SK-N-SH treated with all-trans-retinoic acid at 6 μM for 48 hours (cell line): ENCODE measurements around the gene IDI2.

Experiments
- ATAC-seq: fragments of 200-7000 bp; cut with Tn5 transposase; 3 replicates; pipeline ENCODE4 v1.9.1; 2020; ENCODE audit warnings: mild to moderate bottlenecking, moderate library complexity
- ARNTL ChIP-seq: fragments of 450-650 bp; formaldehyde crosslinking; IDR thresholded peaks from 2 replicates; pipeline ENCODE4 v1.5.0; 2020; ENCODE audit warnings: low read depth, mild to moderate bottlenecking, moderate library complexity, borderline replicate concordance
- BACH2 ChIP-seq: fragments of 250-450 bp; sonication (Bioruptor Pico); IDR thresholded peaks from 2 replicates; pipeline ENCODE4 v1.9.0; 2021; ENCODE audit warnings: mild to moderate bottlenecking, borderline replicate concordance
- CSDC2 ChIP-seq: fragments of 250-450 bp; sonication (Bioruptor Pico); IDR thresholded peaks from 2 replicates; pipeline ENCODE4 v1.5.0; 2020; ENCODE audit warnings: mild to moderate bottlenecking, moderate library complexity
- ESRRG ChIP-seq: fragments of 250-450 bp; sonication (Bioruptor Pico); IDR thresholded peaks from 2 replicates; pipeline ENCODE4 v1.6.1; 2021; ENCODE audit warnings: mild to moderate bottlenecking
- ISL1 ChIP-seq: fragments of 250-450 bp; sonication (Bioruptor Pico); IDR thresholded peaks from 2 replicates; pipeline ENCODE4 v2.1.2; 2022; ENCODE audit warnings: mild to moderate bottlenecking, moderate library complexity
- OSR1 ChIP-seq: fragments of 250-450 bp; sonication (Bioruptor Pico); IDR thresholded peaks from 2 replicates; pipeline ENCODE4 v1.8.0; 2022; ENCODE audit warnings: moderate library complexity, mild to moderate bottlenecking, inconsistent platforms
- PPARA ChIP-seq: fragments of 250-450 bp; sonication (Bioruptor Pico); IDR thresholded peaks from 2 replicates; pipeline ENCODE4 v1.5.0; 2020; ENCODE audit warnings: mild to moderate bottlenecking, borderline replicate concordance
- RARB ChIP-seq: fragments of 250-450 bp; sonication (Bioruptor Pico); IDR thresholded peaks from 2 replicates; pipeline ENCODE4 v1.8.0; 2021; ENCODE audit warnings: mild to moderate bottlenecking, moderate library complexity
- SNAI2 ChIP-seq: fragments of 250-450 bp; sonication (Bioruptor Pico); IDR thresholded peaks from 2 replicates; pipeline ENCODE4 v1.5.0; 2020; ENCODE audit warnings: mild to moderate bottlenecking, moderate library complexity
- TCF4 ChIP-seq: fragments of 250-450 bp; sonication (Bioruptor Pico); IDR thresholded peaks from 2 replicates; pipeline ENCODE4 v1.8.0; 2021; ENCODE audit warnings: mild to moderate bottlenecking, moderate library complexity, borderline replicate concordance
- TOX ChIP-seq: fragments of 250-450 bp; sonication (Bioruptor Pico); IDR thresholded peaks from 2 replicates; pipeline ENCODE4 v1.8.0; 2021; ENCODE audit warnings: mild to moderate bottlenecking, moderate library complexity, borderline replicate concordance
- ZC3H10 ChIP-seq: fragments of 250-450 bp; sonication (Bioruptor Pico); IDR thresholded peaks from 2 replicates; pipeline ENCODE4 v1.5.1; 2021; ENCODE audit warnings: mild to moderate bottlenecking, moderate library complexity
- ZFP3 ChIP-seq: fragments of 250-450 bp; sonication (Bioruptor Pico); IDR thresholded peaks from 2 replicates; pipeline ENCODE4 v1.5.0; 2020; ENCODE audit warnings: mild to moderate bottlenecking, moderate library complexity
- ZFP30 ChIP-seq: fragments of 450-650 bp; formaldehyde crosslinking; IDR thresholded peaks from 2 replicates; pipeline ENCODE4 v1.5.0; 2022; ENCODE audit warnings: mild to moderate bottlenecking, moderate library complexity
- ZNF565 ChIP-seq: fragments of 450-650 bp; formaldehyde crosslinking; conservative IDR thresholded peaks from 2 replicates; pipeline ENCODE4 v1.5.0; 2020; ENCODE audit warnings: low read depth, mild to moderate bottlenecking, moderate library complexity
- TF ChIP-seq, protein P1 (sequence below): fragments of 250-450 bp; sonication (Bioruptor Pico); IDR thresholded peaks from 2 replicates; pipeline ENCODE4 v1.8.0; 2020; ENCODE audit warnings: mild to moderate bottlenecking, moderate library complexity, borderline replicate concordance
- TF ChIP-seq, protein P2 (sequence below): fragments of 250-450 bp; sonication (Bioruptor Pico); IDR thresholded peaks from 2 replicates; pipeline ENCODE4 v1.8.0; 2021; ENCODE audit warnings: low read depth, mild to moderate bottlenecking, moderate library complexity, borderline replicate concordance
- TF ChIP-seq, protein P3 (sequence below): fragments of 250-450 bp; sonication (Bioruptor Pico); IDR thresholded peaks from 2 replicates; pipeline ENCODE4 v1.5.0; 2020; ENCODE audit warnings: mild to moderate bottlenecking, moderate library complexity

IDI2 gene

DNA sequence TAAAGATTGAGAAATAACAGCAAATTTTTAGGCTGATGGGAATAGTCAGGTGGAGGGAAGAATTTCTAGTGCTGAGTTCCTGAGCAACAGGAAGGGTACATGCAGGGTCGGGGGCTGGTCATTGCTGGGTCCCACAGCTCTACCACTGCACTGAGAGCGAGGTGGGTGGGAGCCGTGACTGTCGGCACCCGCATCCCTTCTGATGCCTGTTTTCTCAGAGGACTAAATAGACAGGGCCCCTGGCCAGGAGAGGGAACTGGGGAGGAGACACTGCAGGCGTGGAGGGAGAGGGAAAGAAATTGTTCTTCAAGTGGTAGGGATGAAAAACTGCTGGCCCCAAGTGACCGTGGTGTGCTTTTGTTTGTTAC lies 30.1 kb downstream of the IDI2 start:
- ATAC-seq: no peak
- no peak for TF ChIP-seq ESRRG
- TF ChIP-seq ISL1 (CRISPR knock-in tag): no peak

DNA sequence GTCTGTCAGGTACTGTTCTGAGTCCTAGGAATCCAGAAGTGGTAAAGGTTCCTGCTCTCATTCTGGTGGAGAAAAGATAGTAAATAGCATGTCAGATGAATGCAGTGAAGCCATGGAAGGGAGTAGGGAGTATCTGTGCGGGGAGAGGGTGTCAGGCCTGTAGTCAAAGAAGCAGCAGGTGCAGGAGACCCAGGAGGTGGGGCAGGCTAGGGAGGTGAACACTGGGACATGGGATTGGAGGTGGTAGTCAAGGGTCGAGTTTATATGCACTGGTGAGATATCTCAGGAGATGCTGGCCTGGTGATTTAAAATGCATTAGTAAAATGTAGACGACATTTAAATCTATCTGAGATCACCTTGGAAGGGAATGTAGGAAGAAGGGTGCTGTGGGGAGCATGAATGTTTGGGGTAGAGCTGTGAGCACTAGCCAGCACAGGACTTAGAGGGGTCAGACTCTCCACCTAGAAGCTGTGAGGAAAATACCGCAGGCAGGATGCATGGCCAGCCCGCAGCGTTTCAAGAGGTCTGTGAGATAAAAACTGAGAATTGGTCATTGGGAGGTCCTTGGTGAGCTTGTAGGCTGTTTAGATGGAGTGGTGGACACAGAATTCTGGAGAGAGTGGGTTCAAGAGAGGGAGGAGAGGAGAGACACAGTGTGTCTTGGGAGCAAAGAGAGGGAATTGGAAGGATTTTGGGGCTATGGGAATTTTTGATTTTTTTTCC lies 30.7 kb downstream of the IDI2 start:
- ATAC-seq: no peak
- TF ChIP-seq ISL1 (CRISPR knock-in tag) (no peak), SNAI2 (CRISPR knock-in tag) (no peak), ZNF565 (no peak), RARB (CRISPR knock-in tag) (no peak), BACH2 (CRISPR knock-in tag) (no peak)
- TF ChIP-seq, protein P1, sequence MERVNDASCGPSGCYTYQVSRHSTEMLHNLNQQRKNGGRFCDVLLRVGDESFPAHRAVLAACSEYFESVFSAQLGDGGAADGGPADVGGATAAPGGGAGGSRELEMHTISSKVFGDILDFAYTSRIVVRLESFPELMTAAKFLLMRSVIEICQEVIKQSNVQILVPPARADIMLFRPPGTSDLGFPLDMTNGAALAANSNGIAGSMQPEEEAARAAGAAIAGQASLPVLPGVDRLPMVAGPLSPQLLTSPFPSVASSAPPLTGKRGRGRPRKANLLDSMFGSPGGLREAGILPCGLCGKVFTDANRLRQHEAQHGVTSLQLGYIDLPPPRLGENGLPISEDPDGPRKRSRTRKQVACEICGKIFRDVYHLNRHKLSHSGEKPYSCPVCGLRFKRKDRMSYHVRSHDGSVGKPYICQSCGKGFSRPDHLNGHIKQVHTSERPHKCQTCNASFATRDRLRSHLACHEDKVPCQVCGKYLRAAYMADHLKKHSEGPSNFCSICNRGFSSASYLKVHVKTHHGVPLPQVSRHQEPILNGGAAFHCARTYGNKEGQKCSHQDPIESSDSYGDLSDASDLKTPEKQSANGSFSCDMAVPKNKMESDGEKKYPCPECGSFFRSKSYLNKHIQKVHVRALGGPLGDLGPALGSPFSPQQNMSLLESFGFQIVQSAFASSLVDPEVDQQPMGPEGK (CRISPR knock-in tag): no peak

DNA sequence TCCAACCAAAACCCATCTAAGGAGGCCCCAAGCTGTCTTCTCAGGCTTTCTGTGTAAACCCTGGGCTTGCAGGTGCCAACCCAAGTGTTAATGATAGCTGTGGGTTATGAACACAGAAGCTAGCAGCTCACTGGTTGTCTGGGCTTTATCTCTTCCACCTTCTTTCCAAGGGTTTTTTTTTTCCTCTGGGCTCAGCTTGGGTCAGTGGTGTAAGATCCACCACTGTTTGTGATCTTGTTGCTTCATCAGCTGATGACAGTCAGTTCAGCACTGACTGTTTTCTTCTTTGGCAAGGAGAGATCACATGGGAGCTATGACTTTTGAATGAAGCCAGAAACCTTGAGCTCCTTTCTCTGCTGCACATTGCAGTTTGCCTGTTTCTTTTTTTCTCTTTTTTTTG lies 32.8 kb downstream of the IDI2 start:
- ATAC-seq: no peak
- TF ChIP-seq SNAI2 (CRISPR knock-in tag) (no peak), ARNTL (CRISPR knock-in tag) (no peak), CSDC2 (no peak)
- TF ChIP-seq, protein P2, sequence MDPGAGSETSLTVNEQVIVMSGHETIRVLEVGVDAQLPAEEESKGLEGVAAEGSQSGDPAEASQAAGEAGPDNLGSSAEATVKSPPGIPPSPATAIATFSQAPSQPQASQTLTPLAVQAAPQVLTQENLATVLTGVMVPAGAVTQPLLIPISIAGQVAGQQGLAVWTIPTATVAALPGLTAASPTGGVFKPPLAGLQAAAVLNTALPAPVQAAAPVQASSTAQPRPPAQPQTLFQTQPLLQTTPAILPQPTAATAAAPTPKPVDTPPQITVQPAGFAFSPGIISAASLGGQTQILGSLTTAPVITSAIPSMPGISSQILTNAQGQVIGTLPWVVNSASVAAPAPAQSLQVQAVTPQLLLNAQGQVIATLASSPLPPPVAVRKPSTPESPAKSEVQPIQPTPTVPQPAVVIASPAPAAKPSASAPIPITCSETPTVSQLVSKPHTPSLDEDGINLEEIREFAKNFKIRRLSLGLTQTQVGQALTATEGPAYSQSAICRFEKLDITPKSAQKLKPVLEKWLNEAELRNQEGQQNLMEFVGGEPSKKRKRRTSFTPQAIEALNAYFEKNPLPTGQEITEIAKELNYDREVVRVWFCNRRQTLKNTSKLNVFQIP: no peak

DNA sequence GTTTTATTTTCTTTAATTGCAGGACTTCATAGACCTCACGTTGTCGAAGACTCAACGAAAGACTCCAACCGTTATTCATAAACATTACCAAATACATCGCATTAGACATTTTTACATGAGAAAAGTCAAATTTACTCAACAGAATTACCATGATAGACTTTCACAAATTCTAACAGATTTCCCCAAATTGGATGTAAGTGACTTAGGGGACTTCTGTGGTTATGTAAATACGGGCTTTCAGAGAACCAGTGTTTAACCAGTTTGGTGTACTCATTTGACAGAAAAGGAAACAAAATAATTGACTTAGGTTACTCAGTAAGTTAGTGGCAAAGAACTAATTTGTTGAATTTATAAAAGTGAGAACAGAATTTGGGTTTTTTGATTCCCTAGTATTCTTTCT lies 33.2 kb downstream of the IDI2 start:
- no peak for TF ChIP-seq RARB (CRISPR knock-in tag)
- TF ChIP-seq OSR1 (CRISPR knock-in tag): no peak
- no peak for TF ChIP-seq PPARA (CRISPR knock-in tag)
- no peak for TF ChIP-seq CSDC2
- no peak for TF ChIP-seq TCF4 (CRISPR knock-in tag)
- TF ChIP-seq ARNTL (CRISPR knock-in tag): no peak
- no peak for TF ChIP-seq BACH2 (CRISPR knock-in tag)
- no peak for TF ChIP-seq TOX (CRISPR knock-in tag)
- no peak for TF ChIP-seq ISL1 (CRISPR knock-in tag)
- no peak for TF ChIP-seq ZC3H10 (CRISPR knock-in tag)
- no peak for ATAC-seq

DNA sequence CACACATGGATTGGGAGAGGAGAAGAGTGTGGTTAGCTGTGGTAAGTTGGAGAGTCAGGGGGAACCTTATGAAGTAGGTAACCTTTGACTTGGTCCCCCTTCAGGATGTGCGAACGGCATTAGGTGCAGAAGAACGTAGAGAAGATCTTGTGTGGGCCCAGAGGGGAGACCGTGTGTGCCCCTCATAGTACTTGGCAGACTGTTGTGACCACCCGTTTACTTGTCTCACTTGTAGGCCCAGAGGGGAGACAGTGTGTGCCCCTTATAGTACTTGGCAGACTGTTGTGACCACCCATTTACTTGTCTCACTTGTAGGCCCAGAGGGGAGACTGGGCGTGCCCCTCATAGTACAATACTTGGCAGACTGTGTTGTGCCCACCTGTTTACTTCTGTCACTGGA lies 34.9 kb downstream of the IDI2 start:
- TF ChIP-seq ZFP3: no peak
- TF ChIP-seq, protein P1 (CRISPR knock-in tag): no peak
- TF ChIP-seq TCF4 (CRISPR knock-in tag): no peak
- TF ChIP-seq SNAI2 (CRISPR knock-in tag): no peak
- TF ChIP-seq ZNF565: no peak
- no peak for TF ChIP-seq BACH2 (CRISPR knock-in tag)
- no peak for TF ChIP-seq PPARA (CRISPR knock-in tag)
- TF ChIP-seq, protein P3, sequence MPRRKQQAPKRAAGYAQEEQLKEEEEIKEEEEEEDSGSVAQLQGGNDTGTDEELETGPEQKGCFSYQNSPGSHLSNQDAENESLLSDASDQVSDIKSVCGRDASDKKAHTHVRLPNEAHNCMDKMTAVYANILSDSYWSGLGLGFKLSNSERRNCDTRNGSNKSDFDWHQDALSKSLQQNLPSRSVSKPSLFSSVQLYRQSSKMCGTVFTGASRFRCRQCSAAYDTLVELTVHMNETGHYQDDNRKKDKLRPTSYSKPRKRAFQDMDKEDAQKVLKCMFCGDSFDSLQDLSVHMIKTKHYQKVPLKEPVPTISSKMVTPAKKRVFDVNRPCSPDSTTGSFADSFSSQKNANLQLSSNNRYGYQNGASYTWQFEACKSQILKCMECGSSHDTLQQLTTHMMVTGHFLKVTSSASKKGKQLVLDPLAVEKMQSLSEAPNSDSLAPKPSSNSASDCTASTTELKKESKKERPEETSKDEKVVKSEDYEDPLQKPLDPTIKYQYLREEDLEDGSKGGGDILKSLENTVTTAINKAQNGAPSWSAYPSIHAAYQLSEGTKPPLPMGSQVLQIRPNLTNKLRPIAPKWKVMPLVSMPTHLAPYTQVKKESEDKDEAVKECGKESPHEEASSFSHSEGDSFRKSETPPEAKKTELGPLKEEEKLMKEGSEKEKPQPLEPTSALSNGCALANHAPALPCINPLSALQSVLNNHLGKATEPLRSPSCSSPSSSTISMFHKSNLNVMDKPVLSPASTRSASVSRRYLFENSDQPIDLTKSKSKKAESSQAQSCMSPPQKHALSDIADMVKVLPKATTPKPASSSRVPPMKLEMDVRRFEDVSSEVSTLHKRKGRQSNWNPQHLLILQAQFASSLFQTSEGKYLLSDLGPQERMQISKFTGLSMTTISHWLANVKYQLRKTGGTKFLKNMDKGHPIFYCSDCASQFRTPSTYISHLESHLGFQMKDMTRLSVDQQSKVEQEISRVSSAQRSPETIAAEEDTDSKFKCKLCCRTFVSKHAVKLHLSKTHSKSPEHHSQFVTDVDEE (CRISPR knock-in tag): no peak
- TF ChIP-seq ESRRG: no peak
- TF ChIP-seq ZFP30: no peak
- TF ChIP-seq TOX (CRISPR knock-in tag): no peak
- TF ChIP-seq ARNTL (CRISPR knock-in tag): no peak
- no peak for ATAC-seq
